22Rv1 (cell line): Measurements from ENCODE around the gene GFOD2.

ENCODE experiments used
- CTCF ChIP-seq: fragments of 450-650 bp; IDR thresholded peaks from 2 replicates; pipeline ENCODE4 v1.5.1; 2017; ENCODE audit warnings: mild to moderate bottlenecking
- ZFX ChIP-seq: fragments of 450-650 bp; IDR thresholded peaks from 2 replicates; pipeline ENCODE4 v1.6.1; 2017; ENCODE audit warnings: antibody characterized with exemption, borderline replicate concordance

- TF ChIP-seq CTCF (no peak), ZFX (no peak)
Measured at GRCh38 chr16:67729636-67730248, 10.6 kb upstream of the GFOD2 start.
